Measurements from ENCODE around the gene EME1. TPM values are rescaled to one million over a fixed set of nuclear protein-coding genes. Genes with fewer than 3 reads are reported as not detected.

The EME1 gene
- total and polyA plus RNA-seq, 2 of the 8 experiments (the other 6 are each of a cell fraction or from before 2014, with no cell fraction given), result 13.9 to 16.3 TPM

GRCh38 chr17:50425682-50426471 lies 52.8 kb downstream of the EME1 start, which contains the start of gene ACSF2 (continued):
- TF ChIP-seq CHD7 (IDR thresholded peaks at IDR 0.05; ENCODE audit: insufficient replicate concordance, low read length) (no peak), POLR2A (IDR thresholded peaks at IDR 0.05; ENCODE audit: control extremely low read depth in 1 of 2, low read depth in 2 of 2, low read length in 2 of 2) (no peak), E2F6 (IDR thresholded peaks at IDR 0.05) (peak; percentile 96), PHF8 (conservative IDR thresholded peaks at IDR 0.05; ENCODE audit: low read depth, low read length) (no peak; the same call in 1 of the 2 replicates), TCF12 (IDR thresholded peaks at IDR 0.05; ENCODE audit: low read depth, low read length) (no peak), CHD2 (IDR thresholded peaks at IDR 0.05; ENCODE audit: low read length) (no peak), SUZ12 (IDR thresholded peaks at IDR 0.05; ENCODE audit: low read length) (no peak), CBX8 (IDR thresholded peaks at IDR 0.05; ENCODE audit: borderline replicate concordance, low read depth, low read length) (no peak), CBX5 (IDR thresholded peaks at IDR 0.05; ENCODE audit: low read depth, low read length) (no peak), SIX5 (IDR thresholded peaks at IDR 0.05; ENCODE audit: low read depth, low read length) (no peak)

Data from H1 (cell line).